BLaER1 treated with 17β-estradiol and CSF1 and Interleukin-3, amounts not matched to agents 10 nM and 100 nM (cell line): ENCODE data around the gene C22orf15.
A peak's percentile ranks its signal among the peaks of the same experiment; 100 is the strongest.

Source experiments
- H3K27ac ChIP-seq, 11 experiments: shearing (Covaris generic); formaldehyde crosslinking; 2 replicates each; pipeline ENCODE4 v1.8.1; 2022
- H3K27me3 ChIP-seq, 11 experiments: shearing (Covaris generic); formaldehyde crosslinking; 2 replicates each; pipeline ENCODE4 v1.8.1; 2022
- H3K36me3 ChIP-seq, 11 experiments: shearing (Covaris generic); formaldehyde crosslinking; 2 replicates each; pipeline ENCODE4 v1.8.1; 2022
- H3K4me1 ChIP-seq, 10 experiments: shearing (Covaris generic); formaldehyde crosslinking; 2 replicates each; pipeline ENCODE4 v1.8.1; 2022
- H3K4me2 ChIP-seq, 11 experiments: shearing (Covaris generic); formaldehyde crosslinking; 2 replicates each; pipeline ENCODE4 v1.8.1; 2022
- H3K4me3 ChIP-seq, 10 experiments: shearing (Covaris generic); formaldehyde crosslinking; 2 replicates each; pipeline ENCODE4 v1.8.1; 2022
- H3K9ac ChIP-seq, 11 experiments: shearing (Covaris generic); formaldehyde crosslinking; 2 replicates each; pipeline ENCODE4 v1.8.1; 2022
- H3K9me3 ChIP-seq, 11 experiments: shearing (Covaris generic); formaldehyde crosslinking; replicated peaks in 1 of 11; 2 replicates each; pipeline ENCODE4 v1.8.1; 2022
- H4K20me1 ChIP-seq, 11 experiments: shearing (Covaris generic); formaldehyde crosslinking; 2 replicates each; pipeline ENCODE4 v1.8.1; 2022
- Cebpa-rat ChIP-seq, 11 experiments: shearing (Covaris generic); IDR thresholded peaks; 2 replicates each; pipeline ENCODE4 v1.8.1; 2022

The C22orf15 gene

GRCh38 chr22:23754220-23754919, 8.4 kb upstream of the C22orf15 start, which contains the start of gene VPREB3:
Gene VPREB3 (minus strand): TSS chr22:23754425. CDS start chr22:23754363, 62 bp downstream.
- H3K4me2 ChIP-seq = peak within 1 kb of the TSS; percentile 42 to 99 (median 94); a peak in 20 of 22 replicates
- peak within 1 kb of the TSS in 7 of 10 experiments; percentile 3 to 80 (median 73); a peak in 12 of 20 replicates for H3K4me3 ChIP-seq
- H3K4me1 ChIP-seq = peaks cover 32 to 90% (median 77%) of the 10 kb centered on the region in 10 experiments
- H3K27me3 ChIP-seq = no peaks in the 10 kb centered on the region
- no peak for TF ChIP-seq Cebpa-rat (IDR thresholded peaks at IDR 0.05)
- peak within 1 kb of the TSS in 8 of 11 experiments; percentile 93 to 100 (median 98); a peak in 16 of 22 replicates for H3K27ac ChIP-seq
- H4K20me1 ChIP-seq = 0 out of 22 replicates have a peak, but pooled peaks cover 0 to 7% (median 0%) of the 10 kb centered on the region in 11 experiments
- H3K36me3 ChIP-seq = no peaks in the 10 kb centered on the region
- peak within 1 kb of the TSS in 8 of 11 experiments; percentile 25 to 99 (median 96); a peak in 16 of 22 replicates for H3K9ac ChIP-seq
- no peaks in the 10 kb centered on the region for H3K9me3 ChIP-seq

DNA sequence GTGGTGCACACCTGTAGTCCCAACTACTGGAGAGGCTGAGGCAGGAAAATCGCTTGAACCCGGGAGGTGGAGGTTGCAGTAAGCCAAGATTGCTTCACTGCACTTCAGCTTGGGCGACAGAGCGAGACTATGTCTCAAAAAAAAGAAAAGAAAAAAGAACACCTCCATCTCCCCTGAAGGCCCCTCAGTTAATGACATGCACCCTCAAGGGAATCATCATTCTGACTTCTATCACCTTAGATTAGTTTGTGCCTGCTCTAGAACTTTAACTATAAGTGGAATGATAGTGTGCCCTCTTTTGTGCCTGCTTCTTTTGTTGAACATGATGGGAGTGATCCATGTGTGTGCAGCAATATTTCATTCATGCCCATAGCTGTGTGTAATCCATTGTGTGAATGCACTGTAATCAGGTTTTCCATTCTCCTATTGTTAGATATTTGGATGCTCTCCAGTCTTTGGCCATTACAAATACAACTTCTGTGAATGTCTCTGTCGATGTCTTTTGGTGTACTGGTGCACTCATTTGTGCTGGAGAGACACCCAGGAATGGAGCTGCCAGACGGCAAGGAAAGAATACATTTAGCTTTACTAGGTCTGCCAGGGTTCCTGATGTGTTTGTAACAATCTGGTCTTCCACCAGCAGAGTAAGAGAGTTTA, 7.7 kb upstream of the C22orf15 start:
- TF ChIP-seq Cebpa-rat (IDR thresholded peaks at IDR 0.05) = no peak
- Histone ChIP-seq H3K27me3 (no peaks in the 10 kb centered on the region), H3K9ac (peak overlapping the region in 5 of 11 experiments; percentile 3 to 98 (median 59); a peak in 8 of 22 replicates), H3K4me2 (peak overlapping the region in 9 of 11 experiments; percentile 92 to 99 (median 96); a peak in 18 of 22 replicates), H3K4me3 (peak overlapping the region in 3 of 10 experiments; percentile 72 to 75 (median 73); a peak in 4 of 20 replicates), H3K9me3 (no peaks in the 10 kb centered on the region), H4K20me1 (0 out of 22 replicates have a peak, but pooled peaks cover 0 to under 1% (median 0%) of the 10 kb centered on the region in 11 experiments), H3K4me1 (peaks cover 25 to 90% (median 72%) of the 10 kb centered on the region in 10 experiments), H3K27ac (peak overlapping the region in 7 of 11 experiments; percentile 7 to 100 (median 98); a peak in 13 of 22 replicates), H3K36me3 (no peaks in the 10 kb centered on the region)

DNA sequence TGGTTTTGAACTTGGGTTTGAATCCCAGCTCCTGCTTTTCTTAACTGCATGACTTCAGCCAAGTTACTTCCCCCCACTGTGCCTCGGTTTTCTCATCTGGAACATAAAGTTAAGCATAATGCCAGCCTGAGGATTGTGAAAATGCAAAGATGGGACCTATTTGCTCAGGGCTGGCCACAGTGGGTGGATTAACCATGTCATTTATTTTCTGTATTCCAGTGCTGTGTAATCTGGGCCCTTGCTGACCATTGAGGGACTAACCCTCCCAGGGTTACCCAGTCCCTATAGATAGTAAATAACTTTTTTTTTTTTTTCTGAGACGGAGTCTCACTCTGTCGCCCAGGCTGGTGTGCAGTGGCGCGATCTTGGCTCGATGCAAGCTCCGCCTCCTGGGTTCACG, 7.1 kb upstream of the C22orf15 start:
- no peaks in the 10 kb centered on the region for H4K20me1 ChIP-seq
- H3K36me3 ChIP-seq = no peaks in the 10 kb centered on the region
- no peaks in the 10 kb centered on the region for H3K9me3 ChIP-seq
- peak overlapping the region in 4 of 11 experiments; percentile 3 to 90 (median 35); a peak in 7 of 22 replicates for H3K9ac ChIP-seq
- H3K27me3 ChIP-seq = no peaks in the 10 kb centered on the region
- H3K4me2 ChIP-seq = peak overlapping the region in 8 of 11 experiments; percentile 92 to 99 (median 96); a peak in 16 of 22 replicates
- TF ChIP-seq Cebpa-rat (IDR thresholded peaks at IDR 0.05) = no peak
- peak overlapping the region in 7 of 11 experiments; percentile 7 to 100 (median 98); a peak in 13 of 22 replicates for H3K27ac ChIP-seq
- peaks cover 23 to 91% (median 76%) of the 10 kb centered on the region in 10 experiments for H3K4me1 ChIP-seq
- H3K4me3 ChIP-seq = no peak overlapping the region

DNA sequence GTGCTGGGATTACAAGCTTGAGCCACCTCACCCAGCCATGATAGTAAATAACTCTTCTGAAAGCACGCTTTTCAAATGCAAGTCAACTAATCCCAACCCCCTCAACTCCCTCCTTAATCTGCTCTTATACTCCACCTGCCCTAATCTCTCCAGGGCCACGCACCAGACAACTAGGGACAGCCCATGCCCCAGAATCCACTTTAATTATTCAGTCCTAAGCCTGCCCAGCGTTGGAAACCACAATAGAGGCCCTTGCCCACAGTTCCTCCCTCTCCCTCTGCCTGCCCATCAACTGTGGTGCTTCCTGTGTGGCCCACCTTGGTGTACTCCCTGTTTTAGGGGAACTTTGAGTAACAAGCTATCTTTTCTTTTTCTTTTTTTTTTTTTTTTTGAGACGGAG, 5.9 kb upstream of the C22orf15 start:
- no peaks in the 10 kb centered on the region for H3K27me3 ChIP-seq
- TF ChIP-seq Cebpa-rat (IDR thresholded peaks at IDR 0.05) = no peak
- H3K4me3 ChIP-seq = no peak overlapping the region
- no peaks in the 10 kb centered on the region for H3K36me3 ChIP-seq
- no peaks in the 10 kb centered on the region for H3K9me3 ChIP-seq
- H3K4me2 ChIP-seq = peak overlapping the region; percentile 30 to 99 (median 64); a peak in 21 of 22 replicates
- peak overlapping the region in 3 of 11 experiments; percentile 28 to 44 (median 35); a peak in 3 of 22 replicates for H3K9ac ChIP-seq
- peak overlapping the region in 6 of 11 experiments; percentile 36 to 100 (median 48); a peak in 11 of 22 replicates for H3K27ac ChIP-seq
- H3K4me1 ChIP-seq = peaks cover 24 to 96% (median 80%) of the 10 kb centered on the region in 10 experiments
- no peaks in the 10 kb centered on the region for H4K20me1 ChIP-seq

- Histone ChIP-seq H4K20me1 (peaks cover 7 to 19% (median 10%) of the 10 kb centered on the region in 11 experiments; a peak in 20 of 22 replicates), H3K9ac (no peak overlapping the region), H3K4me1 (peaks cover 37 to 96% (median 83%) of the 10 kb centered on the region in 10 experiments), H3K9me3 (no peaks in the 10 kb centered on the region), H3K36me3 (peaks cover under 1 to 7% (median 3%) of the 10 kb centered on the region in 11 experiments; a peak in 11 of 22 replicates), H3K4me2 (peak overlapping the region in 2 of 11 experiments; percentile 2 to 58; a peak in 1 of 22 replicates), H3K27ac (peak overlapping the region in 1 of 11 experiments; percentile 34; a peak in 2 of 22 replicates), H3K27me3 (no peaks in the 10 kb centered on the region), H3K4me3 (no peak overlapping the region)
- TF ChIP-seq Cebpa-rat (IDR thresholded peaks at IDR 0.05) = no peak
Observed at GRCh38 chr22:23759566-23759965, 3.2 kb upstream of the C22orf15 start.

GRCh38 chr22:23760056-23760455, 2.7 kb upstream of the C22orf15 start:
- H3K9ac ChIP-seq = no peak overlapping the region
- peaks cover 42 to 96% (median 83%) of the 10 kb centered on the region in 10 experiments for H3K4me1 ChIP-seq
- H3K9me3 ChIP-seq = no peaks in the 10 kb centered on the region
- H3K27ac ChIP-seq = peak overlapping the region in 2 of 11 experiments; percentile 8 to 34; a peak in 2 of 22 replicates
- H3K36me3 ChIP-seq = peaks cover 5 to 12% (median 8%) of the 10 kb centered on the region in 11 experiments; a peak in 17 of 22 replicates
- no peak overlapping the region for H3K4me3 ChIP-seq
- H4K20me1 ChIP-seq = peaks cover 12 to 24% (median 15%) of the 10 kb centered on the region in 11 experiments; a peak in 20 of 22 replicates
- no peak for TF ChIP-seq Cebpa-rat (IDR thresholded peaks at IDR 0.05)
- no peaks in the 10 kb centered on the region for H3K27me3 ChIP-seq
- H3K4me2 ChIP-seq = peak overlapping the region in 6 of 11 experiments; percentile 0 to 58 (median 34); a peak in 2 of 22 replicates

GRCh38 chr22:23763579-23763945, 772 bp downstream of the C22orf15 start:
- no peaks in the 10 kb centered on the region for H3K27me3 ChIP-seq
- peak overlapping the region; percentile 81 to 99 (median 97) for H3K4me2 ChIP-seq
- H3K4me1 ChIP-seq = peaks cover 51 to 86% (median 76%) of the 10 kb centered on the region in 10 experiments
- TF ChIP-seq Cebpa-rat (IDR thresholded peaks at IDR 0.05) = no peak
- H3K27ac ChIP-seq = peak overlapping the region in 9 of 11 experiments; percentile 33 to 76 (median 68); a peak in 16 of 22 replicates
- peak overlapping the region; percentile 42 to 83 (median 52) for H3K4me3 ChIP-seq
- peak overlapping the region; percentile 53 to 75 (median 66); a peak in 20 of 22 replicates for H3K9ac ChIP-seq
- no peaks in the 10 kb centered on the region for H3K9me3 ChIP-seq
- H4K20me1 ChIP-seq = peaks cover 21 to 45% (median 30%) of the 10 kb centered on the region in 11 experiments
- peaks cover 7 to 21% (median 17%) of the 10 kb centered on the region in 11 experiments; a peak in 17 of 22 replicates for H3K36me3 ChIP-seq

DNA sequence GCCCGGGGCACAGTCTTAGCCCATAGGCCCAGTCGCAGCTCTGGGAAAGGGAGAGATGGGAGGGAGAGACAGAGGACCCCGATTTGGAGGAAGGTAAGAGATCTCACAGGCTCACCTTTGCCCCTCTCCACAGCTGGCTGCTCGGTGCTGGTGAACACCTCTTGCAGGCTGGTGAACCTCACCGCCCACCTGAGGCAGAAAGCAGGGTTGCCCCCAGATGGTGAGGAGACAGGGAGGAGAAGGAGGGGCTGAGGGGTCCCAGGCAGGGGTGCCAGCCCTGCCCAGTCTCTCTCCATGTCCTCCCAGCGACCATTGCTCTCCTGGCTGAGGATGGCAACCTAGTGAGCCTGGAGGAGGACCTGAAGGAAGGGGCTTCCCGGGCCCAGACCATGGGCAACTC, 1.2 kb downstream of the C22orf15 start:
- Histone ChIP-seq H3K27me3 (no peaks in the 10 kb centered on the region), H3K4me1 (peaks cover 55 to 87% (median 80%) of the 10 kb centered on the region in 10 experiments), H3K4me3 (peak overlapping the region; percentile 42 to 83 (median 52)), H3K27ac (peak overlapping the region in 8 of 11 experiments; percentile 63 to 76 (median 68); a peak in 14 of 22 replicates), H4K20me1 (peaks cover 21 to 45% (median 30%) of the 10 kb centered on the region in 11 experiments), H3K9ac (peak overlapping the region; percentile 53 to 75 (median 66); a peak in 20 of 22 replicates), H3K4me2 (peak overlapping the region; percentile 81 to 99 (median 97)), H3K9me3 (no peaks in the 10 kb centered on the region), H3K36me3 (peaks cover 7 to 21% (median 17%) of the 10 kb centered on the region in 11 experiments; a peak in 17 of 22 replicates)
- no peak for TF ChIP-seq Cebpa-rat (IDR thresholded peaks at IDR 0.05)
